HG02981 (cell line): Measurements from ENCODE around the gene FAAP100.
"Not testable (repeated sequence)": the region's sequence is repeated elsewhere in the genome, so short reads cannot be mapped to it uniquely, and the experiment has no call there.

Experiments used
- ATAC-seq: cut with Tn5 transposase; IDR thresholded peaks from one replicate; pipeline ENCODE4 v1.9.1; 2021; ENCODE audit warnings: mild to moderate bottlenecking, moderate library complexity; ENCODE audit not compliant: unreplicated experiment

The FAAP100 gene, protein sequence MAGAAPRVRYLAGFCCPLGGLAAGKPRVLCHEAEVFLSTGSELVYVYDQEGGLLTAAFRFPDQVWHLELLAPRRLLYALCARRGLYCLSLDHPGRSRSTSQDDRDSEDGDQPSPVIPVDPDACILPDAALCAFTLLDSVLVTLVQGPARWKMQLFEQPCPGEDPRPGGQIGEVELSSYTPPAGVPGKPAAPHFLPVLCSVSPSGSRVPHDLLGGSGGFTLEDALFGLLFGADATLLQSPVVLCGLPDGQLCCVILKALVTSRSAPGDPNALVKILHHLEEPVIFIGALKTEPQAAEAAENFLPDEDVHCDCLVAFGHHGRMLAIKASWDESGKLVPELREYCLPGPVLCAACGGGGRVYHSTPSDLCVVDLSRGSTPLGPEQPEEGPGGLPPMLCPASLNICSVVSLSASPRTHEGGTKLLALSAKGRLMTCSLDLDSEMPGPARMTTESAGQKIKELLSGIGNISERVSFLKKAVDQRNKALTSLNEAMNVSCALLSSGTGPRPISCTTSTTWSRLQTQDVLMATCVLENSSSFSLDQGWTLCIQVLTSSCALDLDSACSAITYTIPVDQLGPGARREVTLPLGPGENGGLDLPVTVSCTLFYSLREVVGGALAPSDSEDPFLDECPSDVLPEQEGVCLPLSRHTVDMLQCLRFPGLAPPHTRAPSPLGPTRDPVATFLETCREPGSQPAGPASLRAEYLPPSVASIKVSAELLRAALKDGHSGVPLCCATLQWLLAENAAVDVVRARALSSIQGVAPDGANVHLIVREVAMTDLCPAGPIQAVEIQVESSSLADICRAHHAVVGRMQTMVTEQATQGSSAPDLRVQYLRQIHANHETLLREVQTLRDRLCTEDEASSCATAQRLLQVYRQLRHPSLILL

DNA sequence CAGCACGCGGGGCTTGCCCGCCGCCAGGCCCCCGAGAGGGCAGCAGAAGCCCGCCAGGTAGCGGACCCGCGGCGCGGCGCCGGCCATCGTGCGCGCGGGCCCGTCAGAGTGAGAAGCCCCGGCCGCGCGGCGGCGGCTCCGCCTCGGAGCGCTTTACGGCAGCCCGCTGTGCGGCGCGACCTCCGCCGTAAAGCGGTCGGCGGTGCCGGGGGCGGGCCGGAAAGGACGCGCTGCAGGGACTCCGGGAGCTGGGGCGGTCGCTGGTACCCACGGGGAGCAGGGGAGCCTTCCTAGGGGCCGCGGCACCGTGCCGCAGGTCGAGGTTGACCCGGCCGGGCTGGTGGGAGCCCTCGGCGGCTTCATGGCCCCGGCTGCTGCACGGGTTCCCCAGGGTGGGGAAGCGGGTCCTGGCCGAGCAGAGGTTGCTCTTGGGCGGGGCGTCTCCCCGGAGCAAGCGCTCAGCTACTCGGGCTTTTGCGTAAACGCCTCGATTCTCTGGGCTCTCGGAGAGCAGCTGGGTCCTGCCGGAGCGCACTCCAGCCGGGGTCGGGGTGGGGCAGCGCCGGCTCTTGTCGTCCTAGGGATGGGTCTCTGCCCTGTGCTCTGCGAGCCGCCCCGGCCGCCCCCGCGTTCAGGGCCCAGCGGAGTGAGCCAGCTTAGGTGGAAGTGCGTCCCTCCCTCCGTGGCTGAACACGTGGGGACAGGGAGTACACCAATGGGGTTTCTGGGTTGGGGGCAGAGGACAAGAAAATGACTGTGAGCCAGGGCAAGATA is at the start of gene FAAP100:
FAAP100 (minus strand) TSS at position 110 of the 774 bp plus-strand sequence; CDS start at position 87, 23 bp downstream.
- ATAC-seq = peak; percentile 41

- ATAC-seq = no peak
Measured at GRCh38 chr17:81601525-81602120, 49.5 kb upstream of the FAAP100 start.

DNA sequence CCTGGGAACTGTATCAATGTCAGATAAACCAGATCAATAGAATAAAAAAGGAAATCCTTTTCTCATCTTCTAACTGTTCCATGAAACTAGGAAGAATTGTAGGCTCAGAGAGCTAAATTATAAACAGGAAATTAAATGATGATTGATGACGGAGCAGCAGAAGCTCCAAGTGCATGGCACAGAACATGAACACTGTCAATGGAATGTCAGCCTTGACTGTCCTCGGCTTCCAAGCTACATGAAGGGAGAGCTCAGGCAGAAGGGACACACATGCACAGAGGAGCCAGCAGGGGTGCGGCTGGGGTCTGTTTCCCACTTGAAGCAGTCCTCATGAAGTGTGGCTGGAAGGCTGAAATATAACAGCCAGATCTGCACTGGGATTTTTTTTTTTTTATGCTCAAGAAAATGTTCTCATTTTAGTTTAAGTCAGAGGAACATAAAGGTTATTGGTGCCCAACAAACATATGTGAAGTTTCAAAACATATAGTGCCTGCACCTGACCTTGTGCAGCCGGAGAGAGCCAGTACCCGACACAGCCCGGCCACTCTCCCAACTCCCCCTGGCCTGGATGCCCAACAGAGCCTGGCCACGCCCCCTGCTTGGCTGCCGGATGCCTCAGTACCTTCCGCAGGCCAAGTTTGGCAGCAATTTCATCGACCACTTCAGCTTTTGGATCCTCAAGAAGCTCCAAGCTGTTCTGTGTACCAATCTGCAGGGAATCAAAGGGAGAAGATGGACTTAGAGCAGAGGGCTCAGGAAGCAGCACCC is 47.8 kb upstream of the FAAP100 start:
- no peak for ATAC-seq

DNA sequence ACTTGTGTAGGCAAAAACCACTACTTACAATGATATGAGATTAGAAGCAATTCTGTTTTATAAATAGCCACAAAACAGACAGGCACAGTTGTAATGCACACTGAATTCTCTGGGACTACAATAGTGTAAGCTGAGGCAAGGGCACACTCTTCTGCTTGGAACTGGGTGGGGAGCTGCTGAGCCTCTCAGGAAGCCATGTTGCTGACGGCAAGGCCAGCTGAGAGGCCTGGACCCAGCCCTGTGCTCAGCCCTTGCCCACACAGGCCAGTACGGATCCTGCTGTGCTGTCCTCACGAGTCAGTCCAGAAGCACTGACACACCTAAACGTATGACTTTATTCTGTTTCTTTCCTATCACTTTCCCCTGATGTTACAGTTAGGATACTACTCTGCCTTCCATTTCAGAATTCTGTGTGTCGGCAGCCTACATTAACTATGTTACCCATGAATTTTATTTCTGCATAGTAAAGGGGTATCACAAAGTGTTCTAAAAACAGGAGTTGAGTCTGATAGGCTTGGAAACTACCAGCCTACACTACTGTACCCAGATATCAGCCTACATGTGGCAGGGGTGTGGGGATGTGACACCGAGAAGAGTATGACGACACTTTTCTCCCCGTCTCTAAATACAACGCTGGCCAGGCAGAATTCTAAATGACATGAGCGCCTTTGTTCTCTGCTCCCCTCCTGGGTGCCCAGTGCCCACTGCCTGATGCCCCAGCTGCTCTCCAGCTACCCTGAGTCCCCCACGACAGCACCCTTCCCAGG is 41.1 kb upstream of the FAAP100 start:
- no peak for ATAC-seq

DNA sequence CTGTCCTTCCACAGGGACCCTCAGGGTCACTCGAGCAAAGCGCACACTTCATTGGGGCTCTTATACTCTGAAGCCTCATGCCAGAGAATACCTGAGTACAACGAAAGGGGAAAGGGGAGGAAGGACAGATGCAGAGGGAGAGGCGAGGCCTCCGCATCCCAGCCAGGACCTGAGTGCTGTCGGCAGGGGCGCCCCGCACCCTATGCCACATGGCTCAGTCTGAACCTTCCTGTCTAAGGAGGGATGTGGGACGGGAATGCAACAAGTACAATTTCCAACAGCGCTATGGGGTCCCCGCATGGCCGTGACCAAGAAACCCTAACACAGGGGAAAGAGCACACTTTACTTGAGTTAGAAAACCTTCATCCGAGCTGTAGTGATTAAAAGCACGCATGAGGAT is 39.8 kb upstream of the FAAP100 start:
- no peak for ATAC-seq

DNA sequence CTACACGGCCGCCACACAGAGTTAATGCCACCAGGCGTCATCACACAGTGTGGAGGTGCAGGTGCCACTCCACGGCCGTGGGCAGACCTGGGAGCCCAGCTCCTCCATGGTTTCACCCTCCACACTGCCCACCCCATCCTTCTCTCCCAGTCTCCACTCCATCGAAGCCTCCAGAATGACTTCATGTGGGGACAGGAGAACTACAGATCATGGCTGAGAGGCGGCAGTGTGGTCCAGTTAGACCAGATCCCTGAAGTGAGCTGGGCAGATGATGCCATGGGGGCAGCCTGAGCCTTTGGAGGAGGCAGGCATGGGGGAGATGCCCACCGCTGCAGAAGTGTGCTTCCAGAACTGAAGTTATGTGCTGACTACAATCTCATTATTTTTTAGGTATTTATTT is 38.0 kb upstream of the FAAP100 start:
- no peak for ATAC-seq

GRCh38 chr17:81589612-81590011 is 37.5 kb upstream of the FAAP100 start:
- ATAC-seq = no peak

DNA sequence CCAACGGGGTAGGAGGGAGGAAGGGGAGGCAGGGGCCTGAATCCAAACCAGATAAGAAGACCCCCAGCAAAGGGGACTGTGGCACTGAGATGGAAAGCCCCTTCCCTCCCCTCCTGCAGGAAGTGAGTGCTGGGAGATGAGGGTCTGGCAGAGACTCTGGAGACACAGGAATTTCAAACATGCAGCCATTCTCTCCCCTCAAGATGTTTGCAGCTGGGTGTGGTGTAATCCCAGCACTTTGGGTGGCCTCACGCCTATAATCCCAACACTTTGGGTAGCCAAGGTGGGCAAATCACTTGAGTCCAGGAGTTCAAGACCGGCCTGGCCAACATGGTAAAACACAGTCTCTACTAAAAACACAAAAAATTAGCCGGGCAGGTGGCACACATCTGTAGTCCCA is 33.9 kb upstream of the FAAP100 start:
- ATAC-seq = no peak

DNA sequence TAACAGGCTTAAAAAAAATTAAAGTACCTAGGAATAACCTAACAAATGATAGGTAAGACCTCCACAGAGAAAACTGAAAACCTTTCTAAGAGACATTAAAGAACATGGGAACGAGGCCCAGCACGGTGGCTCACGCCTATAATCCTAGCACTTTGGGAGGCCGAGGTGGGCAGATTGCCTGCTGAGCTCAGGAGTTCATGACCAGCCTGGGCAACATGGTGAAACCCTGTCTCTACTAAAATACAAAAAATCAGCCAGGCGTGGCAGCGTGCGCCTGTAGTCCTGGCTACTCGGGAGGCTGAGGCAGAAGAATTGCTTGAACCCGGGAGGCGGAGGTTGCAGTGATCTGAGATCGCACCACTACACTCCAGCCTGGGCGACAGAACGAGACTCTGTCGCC is 32.6 kb upstream of the FAAP100 start:
- ATAC-seq = not testable (repeated sequence)

DNA sequence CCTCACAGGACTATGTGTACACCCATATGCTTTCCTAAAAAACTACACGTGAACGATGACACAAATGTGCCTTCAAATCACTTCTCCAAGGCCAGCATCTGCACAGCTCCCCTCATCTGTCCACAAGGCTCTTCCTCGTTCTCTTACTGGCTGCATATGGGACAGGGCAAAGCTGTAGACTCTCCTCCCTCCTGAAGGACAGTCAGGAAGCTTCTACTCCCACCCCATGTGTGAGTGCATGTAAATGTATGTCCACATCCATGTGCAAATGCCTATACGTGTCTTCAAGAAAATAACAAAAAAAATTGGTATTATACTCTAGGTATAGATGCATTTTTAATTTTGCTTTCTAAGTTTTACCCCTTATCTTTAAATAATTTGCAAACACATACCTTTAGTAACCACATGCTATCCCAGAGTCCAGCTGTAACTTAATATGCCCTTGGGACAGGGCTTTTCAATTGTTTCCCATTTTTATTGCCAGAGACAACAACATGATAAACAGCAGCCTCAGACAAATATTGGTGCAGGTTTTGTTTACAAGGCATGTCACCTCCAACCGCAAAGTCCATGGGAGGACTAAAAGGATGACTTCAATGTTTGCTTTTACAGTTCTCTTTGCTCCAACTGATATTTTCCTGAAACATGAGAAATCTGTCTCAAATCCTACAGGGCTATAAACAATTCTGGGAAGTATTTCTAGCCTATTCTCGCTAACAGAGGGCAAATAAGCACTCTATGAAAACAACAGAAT is 31.6 kb upstream of the FAAP100 start:
- no peak for ATAC-seq

DNA sequence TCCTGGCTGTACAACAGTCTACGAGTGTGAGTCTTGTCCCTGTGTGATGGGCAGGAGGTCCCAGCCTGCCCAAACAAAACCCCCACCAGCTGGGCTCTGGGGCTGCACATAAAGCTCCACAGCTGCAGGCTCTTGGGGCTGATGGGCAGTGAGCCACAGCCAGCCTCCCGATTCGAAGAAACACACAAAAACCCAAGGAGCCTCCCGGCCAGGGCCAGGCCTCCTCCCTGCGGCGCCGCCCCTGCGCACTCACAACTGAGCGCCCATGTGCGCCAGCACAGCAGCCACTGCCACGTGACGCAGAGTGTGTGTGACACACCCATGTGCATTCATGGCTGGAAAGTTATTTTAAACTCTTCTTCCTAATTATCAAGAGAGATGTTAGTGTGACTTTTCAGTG is 30.6 kb upstream of the FAAP100 start:
- no peak for ATAC-seq

DNA sequence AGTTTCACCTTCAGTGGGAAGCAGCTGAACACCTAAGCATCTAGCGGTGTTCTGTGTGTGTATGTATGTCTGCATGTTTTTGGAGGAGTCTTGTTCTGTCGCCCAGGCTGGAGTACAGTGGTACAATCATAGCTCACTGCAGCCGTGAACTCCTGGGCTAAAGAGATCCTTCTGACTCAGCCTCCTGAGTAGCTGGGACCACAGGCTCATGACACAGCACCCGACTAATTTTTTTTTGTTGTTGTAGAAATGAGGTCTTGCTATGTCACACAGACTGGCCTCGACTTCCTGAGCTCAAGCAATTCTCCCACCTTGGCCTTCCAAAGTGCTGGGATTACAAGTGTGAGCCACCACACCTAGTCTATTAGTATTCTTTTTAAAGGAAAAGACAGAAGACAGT is 30.2 kb upstream of the FAAP100 start:
- no peak for ATAC-seq

GRCh38 chr17:81581758-81582157 is 29.6 kb upstream of the FAAP100 start:
- ATAC-seq = no peak

- no peak for ATAC-seq
Measured at GRCh38 chr17:81580481-81580880, 28.3 kb upstream of the FAAP100 start.

DNA sequence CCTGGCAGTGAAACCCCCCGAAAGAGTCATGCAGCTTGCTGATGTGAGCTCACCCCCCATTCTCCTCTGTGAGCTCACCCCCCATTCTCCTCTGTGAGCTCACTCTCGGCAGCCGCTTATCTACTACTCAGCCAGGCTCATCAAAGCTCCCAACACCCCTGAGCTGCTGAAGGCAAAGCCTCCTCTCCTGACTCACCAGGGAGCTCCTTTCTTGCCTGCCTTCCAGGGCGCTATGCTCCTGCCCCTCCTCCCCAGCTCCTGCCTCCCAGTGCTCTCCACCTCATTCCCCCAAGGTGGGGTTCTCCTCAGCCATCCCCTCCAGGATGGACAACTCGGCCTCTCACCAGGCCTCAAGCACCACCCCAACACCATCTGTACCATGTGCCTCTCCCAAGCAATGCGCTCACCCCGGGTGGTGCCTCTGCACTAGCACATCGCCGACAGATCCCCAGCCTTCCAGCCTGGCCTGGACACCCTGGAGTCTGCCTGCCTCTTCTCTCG is 27.7 kb upstream of the FAAP100 start:
- no peak for ATAC-seq

DNA sequence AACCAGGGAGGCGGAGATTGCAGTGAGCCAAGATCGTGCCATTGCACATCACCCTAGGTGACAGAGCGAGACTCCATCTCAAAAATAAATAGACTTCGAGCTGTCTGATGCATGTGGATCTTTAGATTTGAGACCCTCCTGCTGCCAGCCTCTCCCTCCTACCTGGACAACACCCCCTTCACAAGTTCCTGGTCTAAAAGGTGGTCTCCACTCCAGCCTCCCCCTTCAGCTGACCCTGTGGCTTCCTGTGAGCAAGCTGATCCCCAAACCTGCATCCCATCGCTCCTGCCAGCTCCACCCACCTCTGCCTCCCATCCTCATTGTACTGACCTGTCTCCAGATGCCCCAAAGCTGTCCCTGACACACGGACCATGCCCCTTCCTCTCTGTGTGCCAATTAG is 27.1 kb upstream of the FAAP100 start:
- ATAC-seq = no peak

DNA sequence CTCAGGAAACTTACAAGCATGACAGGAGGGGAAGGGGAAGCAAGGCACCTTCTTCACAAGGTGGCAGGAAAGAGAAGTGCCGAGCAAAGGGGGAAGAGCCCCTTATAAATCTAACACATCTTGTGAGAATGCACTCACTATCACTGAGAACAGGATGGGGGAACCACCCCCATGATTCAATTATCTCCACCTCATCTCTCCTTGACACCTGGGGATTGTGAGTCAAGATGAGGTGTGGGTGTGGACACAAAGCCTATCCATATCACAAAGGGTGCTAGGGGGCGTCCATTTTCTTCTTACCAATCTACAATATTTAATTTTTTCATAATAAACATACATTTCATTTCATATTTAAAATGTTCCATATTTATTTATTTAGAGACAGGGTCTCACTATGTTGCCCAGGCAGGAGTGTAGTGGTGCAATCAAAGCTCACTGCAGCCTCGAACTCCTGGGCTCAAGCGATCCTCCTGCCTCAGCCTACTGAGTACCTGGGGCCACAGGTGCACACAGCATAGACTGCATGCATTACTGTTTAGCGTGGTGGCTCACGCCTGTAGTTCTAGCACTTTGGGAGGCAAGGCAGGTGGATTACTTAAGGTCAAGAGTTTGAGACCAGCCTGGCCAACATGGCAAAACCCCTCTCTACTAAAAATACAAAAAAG is 26.5 kb upstream of the FAAP100 start:
- ATAC-seq = no peak

DNA sequence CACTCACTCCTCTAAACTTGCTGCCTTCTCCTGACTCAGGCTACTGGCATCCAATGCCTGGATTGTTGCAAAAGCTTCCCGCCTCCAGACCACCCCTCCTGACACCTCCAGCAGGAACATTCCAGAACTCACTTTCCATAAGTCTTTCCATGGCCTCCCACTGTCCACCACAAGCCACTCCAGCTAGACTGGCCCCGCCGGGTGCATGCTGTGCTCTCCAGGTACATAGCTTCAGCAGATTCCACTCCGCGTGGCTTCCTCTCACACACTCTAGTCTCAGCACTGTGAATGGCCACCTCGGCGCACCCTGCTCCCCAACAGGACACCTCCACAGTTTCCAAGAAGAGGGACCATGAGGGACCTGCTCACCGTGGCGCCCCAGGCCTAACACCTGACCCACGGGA is 25.9 kb upstream of the FAAP100 start:
- no peak for ATAC-seq
